HCT116 (cell line): ENCODE data around the gene EMD. TPM values are rescaled to one million over a fixed set of nuclear protein-coding genes. Genes with fewer than 3 reads are reported as not detected.

ENCODE experiments used
- ATAC-seq: fragments of 200-7000 bp; cut with Tn5 transposase; 2 replicates; pipeline ENCODE4 v1.9.1; 2020; ENCODE audit warnings: mild to moderate bottlenecking, moderate library complexity
- BruUV-seq: library from RNA; stranded (reverse); fragments of 400-500 nt; replicated peaks from 2 replicates; lab custom pipeline; 2021; lab: Mats Ljungman, UMichigan
- CTCF ChIA-PET: fragments of 300-600 bp; sonication (Branson Sonifier 250); formaldehyde crosslinking; loops from one replicate; lab custom pipeline; 2021; ENCODE audit warnings: antibody characterized with exemption; lab: Charles Lee
- POLR2A ChIA-PET: fragments of 300-600, 350-600 bp; sonication (Branson Sonifier 250); formaldehyde crosslinking; loops from one replicate; lab custom pipeline; 2021; ENCODE audit warnings: antibody characterized with exemption; lab: Charles Lee
- RAD21 ChIA-PET, 2 experiments: fragments of 300-600 bp; sonication (Branson Sonifier 250); formaldehyde crosslinking; loops; one replicate each; lab custom pipeline; 2023; ENCODE audit warnings: low total read pairs in 2 of 2; ENCODE audit not compliant: uncharacterized antibody in 2 of 2, unreplicated experiment in 2 of 2, low non-redundant PET in 1 of 2; lab: Charles Lee
- DNase-seq: peaks from one replicate; pipeline ENCODE4 v3.0.0-alpha.2; 2010; ENCODE audit warnings: low read depth, low spot score
- H2AFZ ChIP-seq: fragments of 200-600 bp; shearing (Covaris generic), sonication (generic); 2 replicates; pipeline ENCODE4 v1.6.1; 2017; ENCODE audit warnings: low read depth, mixed run types, mixed read lengths, antibody characterized with exemption, low read length; ENCODE audit not compliant: poor library complexity, severe bottlenecking
- H3K27ac ChIP-seq: 2 replicates; pipeline ENCODE4 v1.5.1; 2012; ENCODE audit warnings: low read depth, low read length
- H3K27me3 ChIP-seq: fragments of 200-600 bp; sonication (generic); 2 replicates; pipeline ENCODE4 v1.6.1; 2016; ENCODE audit warnings: mixed run types, low read length, mixed read lengths; ENCODE audit not compliant: insufficient read depth
- H3K36me3 ChIP-seq, 2 experiments: fragments of 200-500 bp in 1 of 2; fragments of 200-600 bp in 1 of 2; sonication (Bioruptor generic) in 1 of 2; sonication (generic) in 1 of 2; 2 replicates each; pipeline versions ENCODE4 v1.5.1 to v1.6.1; 2014 to 2016; ENCODE audit warnings: low read length in 2 of 2, inconsistent platforms in 1 of 2, mixed read lengths in 1 of 2, mixed run types in 1 of 2; ENCODE audit not compliant: insufficient read depth in 2 of 2, control insufficient read depth in 1 of 2
- H3K4me1 ChIP-seq, 2 experiments: fragments of 200-600 bp in 1 of 2; sonication (generic) in 1 of 2; 2 replicates each; pipeline versions ENCODE4 v1.5.1 to v1.6.1; 2012 to 2017; ENCODE audit warnings: low read length in 2 of 2, inconsistent platforms in 1 of 2, mild to moderate bottlenecking in 1 of 2, mixed read lengths in 1 of 2, mixed run types in 1 of 2, moderate library complexity in 1 of 2; ENCODE audit not compliant: insufficient read depth in 2 of 2, control insufficient read depth in 1 of 2
- H3K4me2 ChIP-seq: fragments of 200-600 bp; sonication (generic); 2 replicates; pipeline ENCODE4 v1.6.1; 2017; ENCODE audit warnings: mixed run types, low read length, mixed read lengths
- H3K4me3 ChIP-seq, 2 experiments: fragments of 200-600 bp in 1 of 2; sonication (generic) in 1 of 2; replicated peaks in 1 of 2; 2 replicates each; pipeline ENCODE4 v1.5.1; 2011 to 2016; ENCODE audit warnings: low read length in 2 of 2, control low read depth in 1 of 2, low read depth in 1 of 2, mild to moderate bottlenecking in 1 of 2, mixed read lengths in 1 of 2, mixed run types in 1 of 2
- H3K79me2 ChIP-seq: fragments of 200-600 bp; sonication (generic); 2 replicates; pipeline ENCODE4 v1.6.1; 2017; ENCODE audit warnings: mild to moderate bottlenecking, mixed run types, low read length, moderate library complexity, mixed read lengths; ENCODE audit not compliant: insufficient read depth
- H3K9ac ChIP-seq: fragments of 200-600 bp; sonication (generic); 2 replicates; pipeline ENCODE4 v1.6.1; 2016; ENCODE audit warnings: low read length, mixed read lengths
- H3K9me2 ChIP-seq: fragments of 200-600 bp; sonication (generic), shearing (Covaris generic); 2 replicates; pipeline ENCODE4 v1.6.1; 2017; ENCODE audit warnings: mixed run types, mild to moderate bottlenecking, moderate library complexity; ENCODE audit not compliant: insufficient read depth
- H3K9me3 ChIP-seq, 2 experiments: fragments of 200-500 bp in 1 of 2; fragments of 200-600 bp in 1 of 2; sonication (Bioruptor generic) in 1 of 2; sonication (generic) in 1 of 2; 2 replicates each; pipeline ENCODE4 v1.6.1; 2014 to 2017; ENCODE audit warnings: low read length in 2 of 2, mixed read lengths in 2 of 2, inconsistent platforms in 1 of 2, low read depth in 1 of 2, mild to moderate bottlenecking in 1 of 2, mixed run types in 1 of 2, moderate library complexity in 1 of 2; ENCODE audit not compliant: control insufficient read depth in 1 of 2, insufficient read depth in 1 of 2
- H4K20me1 ChIP-seq: fragments of 200-600 bp; sonication (generic), shearing (Covaris generic); 2 replicates; pipeline ENCODE4 v1.6.1; 2017; ENCODE audit warnings: mixed run types, mild to moderate bottlenecking, moderate library complexity; ENCODE audit not compliant: insufficient read depth
- CEBPB ChIP-seq: IDR thresholded peaks from 2 replicates; pipeline ENCODE4 v1.6.1; 2012; ENCODE audit warnings: low read depth
- POLR2A ChIP-seq: IDR thresholded peaks from 2 replicates; pipeline ENCODE4 v1.7.0; 2011; ENCODE audit warnings: borderline replicate concordance; ENCODE audit not compliant: insufficient read depth, insufficient read length; ENCODE audit errors: extremely low read depth
- POLR2AphosphoS5 ChIP-seq: IDR thresholded peaks from 2 replicates; pipeline ENCODE4 v1.6.1; 2011; ENCODE audit warnings: mild to moderate bottlenecking, low read depth, low read length, moderate library complexity
- RAD21 ChIP-seq: IDR thresholded peaks from 2 replicates; pipeline ENCODE4 v1.6.1; 2012; ENCODE audit warnings: low read depth, mild to moderate bottlenecking
- SP1 ChIP-seq: IDR thresholded peaks from 2 replicates; pipeline ENCODE4 v1.6.1; 2012; ENCODE audit warnings: low read depth
- SRF ChIP-seq: IDR thresholded peaks from 2 replicates; pipeline ENCODE4 v1.6.1; 2012; ENCODE audit warnings: low read depth
- TCF7L2 ChIP-seq: IDR thresholded peaks from 2 replicates; pipeline ENCODE4 v1.7.0; 2011; ENCODE audit warnings: borderline replicate concordance, inconsistent platforms; ENCODE audit not compliant: insufficient read depth, insufficient read length; ENCODE audit errors: extremely low read depth
- YY1 ChIP-seq: IDR thresholded peaks from 2 replicates; pipeline ENCODE4 v1.6.1; 2011; ENCODE audit warnings: low read length, low read depth, moderate library complexity, mild to moderate bottlenecking; ENCODE audit not compliant: insufficient replicate concordance; ENCODE audit errors: extremely low read depth
- ZFX ChIP-seq: fragments of 450-650 bp; IDR thresholded peaks from 2 replicates; pipeline ENCODE4 v1.6.1; 2017
- intact Hi-C: fragments of 100-400 bp; cut with micrococcal nuclease; formaldehyde crosslinking; loops from 2 replicates; pipeline ENCODE4 v1.10.0; 2022
- total RNA-seq: library from RNA; stranded (reverse); gene quantifications from one replicate; pipeline ENCODE4 v1.2.1, GENCODE V29; 2021; ENCODE audit not compliant: unreplicated experiment
- TF ChIP-seq, protein P1 (sequence below): IDR thresholded peaks from 2 replicates; pipeline ENCODE4 v1.6.1; 2011; ENCODE audit warnings: mild to moderate bottlenecking, low read length, moderate library complexity; ENCODE audit not compliant: insufficient replicate concordance; ENCODE audit errors: extremely low read depth

Gene EMD
- total RNA-seq, 1 experiment from 2014 or later, result 102 TPM

DNA sequence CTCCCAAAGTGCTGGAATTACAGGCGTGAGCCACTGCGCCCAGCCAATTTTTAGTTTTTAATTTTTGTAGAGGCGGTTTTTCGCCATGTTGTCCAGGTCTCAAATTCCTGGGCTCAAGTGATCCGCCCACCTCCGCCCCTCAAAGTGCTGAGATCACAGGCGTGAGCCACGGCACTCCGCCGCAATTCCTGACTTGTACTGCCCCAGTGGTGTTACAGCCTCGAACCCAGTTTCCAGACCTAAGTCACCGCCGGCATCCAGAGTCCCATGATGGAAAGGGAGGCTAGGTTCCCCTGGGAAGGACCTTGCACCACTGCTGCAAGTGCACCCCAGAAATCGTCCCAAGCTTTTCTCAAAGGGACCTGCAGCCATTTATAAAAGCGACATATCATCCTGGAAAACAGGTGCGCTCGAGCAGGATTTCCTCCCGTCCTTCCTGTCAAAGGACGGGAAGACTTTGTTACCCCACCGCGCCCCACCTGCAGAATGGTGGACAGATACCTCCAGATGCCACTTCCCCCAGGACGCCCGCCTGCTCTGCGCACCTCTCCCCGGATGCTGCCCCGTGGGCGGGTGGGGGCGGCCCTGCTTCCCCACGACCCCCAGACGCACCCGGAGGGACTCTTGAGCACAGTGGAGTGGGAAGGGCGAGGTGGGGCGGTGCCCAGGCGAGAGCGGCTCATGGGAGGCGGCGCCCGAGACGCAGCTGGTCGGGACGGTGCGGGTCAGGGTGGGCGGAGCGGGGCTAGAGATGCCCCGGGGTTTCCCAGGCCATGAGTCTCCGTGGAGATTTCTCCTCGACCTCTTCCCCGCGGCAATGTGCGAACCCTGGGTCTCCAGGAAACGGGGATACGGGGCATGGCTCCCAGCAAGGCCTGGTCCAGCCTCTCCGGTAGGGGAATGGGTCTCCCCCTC lies 18.1 kb downstream of the EMD start:
- Histone ChIP-seq H3K4me1 (peaks cover 0 to 23% of the 10 kb centered on the region in 2 experiments; a peak in 2 of 4 replicates), H3K79me2 (peaks cover 19% of the 10 kb centered on the region), H4K20me1 (no peaks in the 10 kb centered on the region), H2AFZ (no peak overlapping the region), H3K9me2 (no peaks in the 10 kb centered on the region), H3K36me3 (peaks cover 0 to 27% of the 10 kb centered on the region in 2 experiments; a peak in 1 of 4 replicates), H3K9me3 (no peaks in the 10 kb centered on the region), H3K27ac (peak overlapping the region; percentile 92), H3K9ac (peak overlapping the region; percentile 97), H3K27me3 (no peaks in the 10 kb centered on the region), H3K4me3 (peak overlapping the region; percentile 84), H3K4me2 (peak overlapping the region; percentile 85)
- TF ChIP-seq SRF, result no peak
- TSS peak; percentile 83 for BruUV-seq
- intact Hi-C loops, result loop anchor here (10.0 kb wide), 1 partner anchor 422 kb away; the partner anchor contains the start of genes HCFC1 and TMEM187
- DNase-seq (no peak), ATAC-seq (peak; percentile 71)
- ChIA-PET POLR2A (interaction anchor here (0.6 to 2.5 kb wide), 7 partner anchors 12 to 93 kb away, joined by 3 to 13 read pairs (median 9); partner anchors contain the start of genes DNASE1L1, SLC10A3 and TAFAZZIN), RAD21 (no interaction called here), CTCF (interaction anchor here (1.2 kb wide), 1 partner anchor 24 kb away, joined by 6 read pairs; no protein-coding TSS in a partner anchor)

DNA sequence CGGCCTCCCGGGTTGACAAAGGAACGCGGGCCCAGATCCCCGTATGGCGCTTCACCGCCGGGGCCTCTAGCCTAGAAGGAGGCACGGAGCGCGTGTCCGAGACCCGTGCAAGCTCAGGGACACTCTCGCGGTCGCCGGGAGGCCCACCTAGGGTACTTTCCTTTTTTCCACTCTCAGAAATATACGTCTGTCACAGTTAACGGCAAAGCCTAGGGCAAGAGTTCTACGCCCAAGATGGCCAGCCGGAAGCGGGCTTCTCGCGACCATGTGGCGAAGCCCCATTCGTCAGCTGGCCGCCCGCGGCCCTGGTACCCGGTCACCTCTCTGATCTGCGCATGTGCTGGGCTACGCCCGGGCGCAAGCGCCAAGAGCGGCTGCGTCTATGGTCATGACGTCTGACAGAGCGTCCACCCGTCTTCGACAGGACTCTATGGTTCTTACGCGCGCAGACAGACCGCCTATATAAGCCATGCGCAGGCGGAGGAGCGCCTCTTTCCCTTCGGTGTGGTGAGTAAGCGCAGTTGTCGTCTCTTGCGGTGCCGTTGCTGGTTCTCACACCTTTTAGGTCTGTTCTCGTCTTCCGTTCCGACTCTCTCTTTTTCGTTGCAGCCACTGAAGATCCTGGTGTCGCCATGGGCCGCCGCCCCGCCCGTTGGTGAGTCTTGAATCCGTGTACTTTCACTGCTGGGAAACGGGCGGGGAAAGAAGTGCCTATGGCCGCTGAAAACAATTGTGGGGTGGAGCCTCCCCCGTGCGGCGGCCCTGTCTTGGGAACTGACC lies 19.0 kb downstream of the EMD start, which contains the start of gene RPL10:
TSS of gene RPL10 (plus strand) at position 490 of the 780 bp plus-strand sequence. CDS start at position 633, 143 bp downstream.
- H3K9me3 ChIP-seq, result no peaks in the 10 kb centered on the region
- POLR2A ChIA-PET, result interaction anchor here (1.0 to 2.5 kb wide), 7 partner anchors 11 to 93 kb away, joined by 3 to 13 read pairs (median 9); partner anchors contain the start of genes DNASE1L1, SLC10A3 and TAFAZZIN
- peaks cover 19% of the 10 kb centered on the region for H3K79me2 ChIP-seq
- CTCF ChIA-PET, result interaction anchor here (1.2 kb wide), 1 partner anchor 25 kb away, joined by 6 read pairs; no protein-coding TSS in a partner anchor
- no peaks in the 10 kb centered on the region for H3K9me2 ChIP-seq
- intact Hi-C loops, result loop anchor here (10.0 kb wide), 1 partner anchor 423 kb away; the partner anchor contains the start of genes HCFC1 and TMEM187
- peak; percentile 68 for ATAC-seq
- no peak within 1 kb of the TSS for H2AFZ ChIP-seq
- H3K27me3 ChIP-seq, result no peaks in the 10 kb centered on the region
- peaks cover 0 to 27% of the 10 kb centered on the region in 2 experiments; a peak in 1 of 4 replicates for H3K36me3 ChIP-seq
- H3K27ac ChIP-seq, result peak within 1 kb of the TSS; percentile 92
- BruUV-seq, result no TSS peak
- H3K4me2 ChIP-seq, result peak within 1 kb of the TSS; percentile 85
- peak within 1 kb of the TSS; percentile 97 for H3K9ac ChIP-seq
- no peaks in the 10 kb centered on the region for H4K20me1 ChIP-seq
- peaks cover 0 to 23% of the 10 kb centered on the region in 2 experiments; a peak in 2 of 4 replicates for H3K4me1 ChIP-seq
- peak within 1 kb of the TSS; percentile 84 for H3K4me3 ChIP-seq
- RAD21 ChIA-PET, result no interaction called here
- peak; percentile 93 for DNase-seq
- TF ChIP-seq YY1 (peak; percentile 74), SP1 (no peak), POLR2A (peak; percentile 98), TCF7L2 (peak; percentile 16), RAD21 (no peak), POLR2AphosphoS5 (peak; percentile 99), CEBPB (no peak), ZFX (peak; percentile 80)
- TF ChIP-seq, protein P1, sequence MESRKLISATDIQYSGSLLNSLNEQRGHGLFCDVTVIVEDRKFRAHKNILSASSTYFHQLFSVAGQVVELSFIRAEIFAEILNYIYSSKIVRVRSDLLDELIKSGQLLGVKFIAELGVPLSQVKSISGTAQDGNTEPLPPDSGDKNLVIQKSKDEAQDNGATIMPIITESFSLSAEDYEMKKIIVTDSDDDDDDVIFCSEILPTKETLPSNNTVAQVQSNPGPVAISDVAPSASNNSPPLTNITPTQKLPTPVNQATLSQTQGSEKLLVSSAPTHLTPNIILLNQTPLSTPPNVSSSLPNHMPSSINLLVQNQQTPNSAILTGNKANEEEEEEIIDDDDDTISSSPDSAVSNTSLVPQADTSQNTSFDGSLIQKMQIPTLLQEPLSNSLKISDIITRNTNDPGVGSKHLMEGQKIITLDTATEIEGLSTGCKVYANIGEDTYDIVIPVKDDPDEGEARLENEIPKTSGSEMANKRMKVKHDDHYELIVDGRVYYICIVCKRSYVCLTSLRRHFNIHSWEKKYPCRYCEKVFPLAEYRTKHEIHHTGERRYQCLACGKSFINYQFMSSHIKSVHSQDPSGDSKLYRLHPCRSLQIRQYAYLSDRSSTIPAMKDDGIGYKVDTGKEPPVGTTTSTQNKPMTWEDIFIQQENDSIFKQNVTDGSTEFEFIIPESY, result peak; percentile 39
